Measurements from ENCODE around the gene LAMA2.

DNA sequence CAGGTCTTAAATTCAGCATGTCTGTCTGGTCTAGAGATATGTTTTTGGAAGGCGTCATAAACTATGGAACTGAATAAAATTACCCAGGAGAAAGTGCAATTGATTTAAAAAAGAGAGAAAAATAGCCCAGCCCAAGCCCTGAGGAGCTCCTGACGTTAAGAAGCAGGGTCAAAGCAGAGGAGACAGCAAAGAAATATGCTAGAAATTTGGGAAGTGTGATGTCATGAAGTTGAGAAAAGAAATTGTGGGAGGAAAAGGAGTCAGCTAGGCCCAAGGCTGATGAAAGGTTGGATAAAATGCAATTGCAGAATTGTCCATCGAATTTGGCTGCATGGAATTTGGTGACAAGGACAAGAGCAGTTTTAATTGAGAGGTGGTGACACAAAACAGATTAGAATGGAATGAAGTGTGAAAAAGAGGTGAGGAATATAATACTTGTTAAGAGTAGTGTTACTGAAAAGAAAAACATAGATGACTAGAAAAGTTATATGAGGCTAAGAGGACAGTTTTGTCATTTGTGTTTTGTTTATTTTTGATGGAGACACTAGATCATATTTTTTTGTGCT, 381.6 kb downstream of the LAMA2 start:
- TF ChIP-seq, protein P1, sequence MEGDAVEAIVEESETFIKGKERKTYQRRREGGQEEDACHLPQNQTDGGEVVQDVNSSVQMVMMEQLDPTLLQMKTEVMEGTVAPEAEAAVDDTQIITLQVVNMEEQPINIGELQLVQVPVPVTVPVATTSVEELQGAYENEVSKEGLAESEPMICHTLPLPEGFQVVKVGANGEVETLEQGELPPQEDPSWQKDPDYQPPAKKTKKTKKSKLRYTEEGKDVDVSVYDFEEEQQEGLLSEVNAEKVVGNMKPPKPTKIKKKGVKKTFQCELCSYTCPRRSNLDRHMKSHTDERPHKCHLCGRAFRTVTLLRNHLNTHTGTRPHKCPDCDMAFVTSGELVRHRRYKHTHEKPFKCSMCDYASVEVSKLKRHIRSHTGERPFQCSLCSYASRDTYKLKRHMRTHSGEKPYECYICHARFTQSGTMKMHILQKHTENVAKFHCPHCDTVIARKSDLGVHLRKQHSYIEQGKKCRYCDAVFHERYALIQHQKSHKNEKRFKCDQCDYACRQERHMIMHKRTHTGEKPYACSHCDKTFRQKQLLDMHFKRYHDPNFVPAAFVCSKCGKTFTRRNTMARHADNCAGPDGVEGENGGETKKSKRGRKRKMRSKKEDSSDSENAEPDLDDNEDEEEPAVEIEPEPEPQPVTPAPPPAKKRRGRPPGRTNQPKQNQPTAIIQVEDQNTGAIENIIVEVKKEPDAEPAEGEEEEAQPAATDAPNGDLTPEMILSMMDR (IDR thresholded peaks at IDR 0.05), result no peak
- no peak for TF ChIP-seq POLR2A (IDR thresholded peaks at IDR 0.05)

Data from testis (tissue), 2 donors.